ENCODE data around the gene ACTMAP. TPM values are rescaled to one million over a fixed set of nuclear protein-coding genes. Genes with fewer than 3 reads are reported as not detected.

ACTMAP gene
- total and polyA plus RNA-seq, 8 donors: 10.3 to 17.6 (median 14.0) TPM

DNA sequence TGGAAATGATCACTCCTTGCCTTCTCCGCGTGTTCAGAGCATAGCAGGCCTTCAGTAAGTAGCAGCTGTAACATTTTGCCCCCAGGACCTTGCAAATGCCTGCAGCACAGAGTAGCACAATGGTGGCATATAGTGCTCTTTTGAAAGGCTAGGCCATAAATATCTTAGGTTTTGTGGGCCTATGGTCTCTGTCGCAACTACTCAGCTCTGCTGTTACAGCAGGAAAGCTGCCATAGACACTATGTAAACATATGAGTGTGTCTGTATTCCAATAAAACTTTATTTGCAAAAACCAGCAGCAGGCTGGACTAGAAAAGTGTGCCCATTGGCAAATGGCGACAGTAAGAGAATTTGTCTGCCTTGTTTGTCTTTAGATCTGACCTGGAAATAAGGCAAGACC lies 24.0 kb downstream of the ACTMAP start:
- TF ChIP-seq, protein P1, sequence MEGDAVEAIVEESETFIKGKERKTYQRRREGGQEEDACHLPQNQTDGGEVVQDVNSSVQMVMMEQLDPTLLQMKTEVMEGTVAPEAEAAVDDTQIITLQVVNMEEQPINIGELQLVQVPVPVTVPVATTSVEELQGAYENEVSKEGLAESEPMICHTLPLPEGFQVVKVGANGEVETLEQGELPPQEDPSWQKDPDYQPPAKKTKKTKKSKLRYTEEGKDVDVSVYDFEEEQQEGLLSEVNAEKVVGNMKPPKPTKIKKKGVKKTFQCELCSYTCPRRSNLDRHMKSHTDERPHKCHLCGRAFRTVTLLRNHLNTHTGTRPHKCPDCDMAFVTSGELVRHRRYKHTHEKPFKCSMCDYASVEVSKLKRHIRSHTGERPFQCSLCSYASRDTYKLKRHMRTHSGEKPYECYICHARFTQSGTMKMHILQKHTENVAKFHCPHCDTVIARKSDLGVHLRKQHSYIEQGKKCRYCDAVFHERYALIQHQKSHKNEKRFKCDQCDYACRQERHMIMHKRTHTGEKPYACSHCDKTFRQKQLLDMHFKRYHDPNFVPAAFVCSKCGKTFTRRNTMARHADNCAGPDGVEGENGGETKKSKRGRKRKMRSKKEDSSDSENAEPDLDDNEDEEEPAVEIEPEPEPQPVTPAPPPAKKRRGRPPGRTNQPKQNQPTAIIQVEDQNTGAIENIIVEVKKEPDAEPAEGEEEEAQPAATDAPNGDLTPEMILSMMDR (IDR thresholded peaks at IDR 0.05): no peak
- no peak for DNase-seq
- intact Hi-C loops (cut with DNase I): no loop called here
- Histone ChIP-seq H3K36me3 (peaks cover 0 to 94% of the 10 kb centered on the region in 2 donors), H3K4me1 (peaks cover 8 to 40% of the 10 kb centered on the region in 2 donors), H3K9me3 (no peaks in the 10 kb centered on the region), H3K27ac (no peak overlapping the region), H3K4me3 (no peak overlapping the region), H3K27me3 (no peaks in the 10 kb centered on the region)
- ATAC-seq: no peak

DNA sequence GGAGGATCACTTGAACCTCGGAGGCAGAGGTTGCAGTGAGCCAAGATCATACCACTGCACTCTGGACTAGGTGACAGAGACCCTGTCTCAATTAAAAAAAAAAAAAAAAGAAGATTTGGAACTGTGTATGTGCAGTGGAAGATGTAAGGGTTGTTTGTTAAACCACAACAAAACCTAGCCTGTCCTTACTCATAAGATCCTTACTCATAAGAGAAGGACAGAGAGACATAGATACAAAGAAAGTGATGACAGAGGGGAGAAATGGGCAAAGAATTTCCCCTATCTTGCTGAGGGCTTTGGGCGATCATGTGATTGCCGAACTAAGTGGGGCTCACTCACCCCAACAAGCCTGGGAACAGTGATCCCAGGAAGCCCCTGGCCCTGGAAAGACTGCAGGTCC lies 25.4 kb downstream of the ACTMAP start:
- H3K9me3 ChIP-seq: no peaks in the 10 kb centered on the region
- intact Hi-C loops (cut with DNase I): no loop called here
- peaks cover 21 to 54% of the 10 kb centered on the region in 2 donors for H3K4me1 ChIP-seq
- H3K27ac ChIP-seq: no peak overlapping the region
- ATAC-seq (no peak), DNase-seq (no peak)
- TF ChIP-seq, protein P1 (IDR thresholded peaks at IDR 0.05): no peak
- no peaks in the 10 kb centered on the region for H3K27me3 ChIP-seq
- no peak overlapping the region for H3K4me3 ChIP-seq
- H3K36me3 ChIP-seq: peaks cover 0 to 80% of the 10 kb centered on the region in 2 donors

GRCh38 chr19:40724315-40724714 lies 26.0 kb downstream of the ACTMAP start:
- H3K9me3 ChIP-seq: no peaks in the 10 kb centered on the region
- H3K36me3 ChIP-seq: peaks cover 0 to 75% of the 10 kb centered on the region in 2 donors
- H3K4me3 ChIP-seq: no peak overlapping the region
- no peak overlapping the region for H3K27ac ChIP-seq
- TF ChIP-seq, protein P1 (IDR thresholded peaks at IDR 0.05): no peak
- no peaks in the 10 kb centered on the region for H3K27me3 ChIP-seq
- ATAC-seq: no peak
- intact Hi-C loops (cut with DNase I): no loop called here
- H3K4me1 ChIP-seq: peaks cover 26 to 59% of the 10 kb centered on the region in 2 donors
- no peak for DNase-seq

GRCh38 chr19:40723661-40724254 lies 26.5 kb downstream of the ACTMAP start:
- intact Hi-C loops (cut with DNase I): no loop called here
- Histone ChIP-seq H3K36me3 (peaks cover 0 to 69% of the 10 kb centered on the region in 2 donors), H3K27ac (no peak overlapping the region), H3K4me1 (peaks cover 27 to 65% of the 10 kb centered on the region in 2 donors), H3K27me3 (no peaks in the 10 kb centered on the region), H3K9me3 (no peaks in the 10 kb centered on the region), H3K4me3 (no peak overlapping the region)
- no peak for ATAC-seq
- TF ChIP-seq, protein P1 (IDR thresholded peaks at IDR 0.05): no peak
- DNase-seq: no peak

DNA sequence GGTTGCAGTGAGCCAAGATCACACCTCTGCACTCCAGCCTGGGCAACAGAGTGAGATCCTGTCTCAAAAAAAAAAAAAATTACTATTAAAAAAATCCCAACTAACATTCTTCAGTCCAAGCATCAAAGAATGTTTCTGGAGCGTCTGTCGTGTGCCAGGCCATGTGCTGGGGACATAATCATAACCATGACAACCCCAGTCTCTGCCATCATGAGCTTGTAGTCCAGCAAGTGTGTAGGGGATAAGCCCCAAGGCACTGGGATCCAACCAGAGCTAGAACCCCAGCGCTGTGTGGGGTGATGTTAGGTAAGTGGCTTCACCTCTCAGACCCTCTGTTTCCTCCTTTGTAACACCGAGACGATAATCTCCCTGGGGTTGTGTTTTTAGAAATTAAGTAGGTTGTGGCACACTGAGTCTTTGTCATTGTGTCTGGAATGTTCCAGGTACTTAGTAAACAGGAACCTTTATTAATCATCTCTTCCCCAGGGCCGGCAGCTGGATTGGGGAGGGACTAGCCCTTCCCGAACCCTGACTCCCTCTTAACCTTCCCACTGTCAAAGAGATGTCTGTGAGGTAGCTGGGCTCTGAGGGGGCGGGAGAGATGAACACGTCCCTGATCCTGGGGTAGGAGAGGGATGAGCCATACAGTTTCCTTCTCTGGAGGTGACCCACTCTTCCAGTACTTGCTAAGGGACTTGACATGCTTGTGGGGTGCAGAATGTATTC lies 28.2 kb downstream of the ACTMAP start:
- Histone ChIP-seq H3K36me3 (peaks cover 0 to 53% of the 10 kb centered on the region in 2 donors), H3K27ac (peak overlapping the region; percentile 92 to 94), H3K4me1 (peaks cover 27 to 78% of the 10 kb centered on the region in 2 donors), H3K4me3 (peak overlapping the region in 1 of 2 donors; percentile 91), H3K27me3 (no peaks in the 10 kb centered on the region), H3K9me3 (no peaks in the 10 kb centered on the region)
- ATAC-seq (no peak), DNase-seq (no peak)
- TF ChIP-seq, protein P1 (IDR thresholded peaks at IDR 0.05): no peak
- intact Hi-C loops (cut with DNase I): no loop called here

All from left lung (tissue), 10 donors.